ENCODE measurements around the gene SLC15A4. TPM values are rescaled to one million over a fixed set of nuclear protein-coding genes. Genes with fewer than 3 reads are reported as not detected.

The SLC15A4 gene
- total and polyA plus RNA-seq, 2 of the 4 experiments (the other 2 are of a cell fraction) = 15.4 to 21.9 TPM

DNA sequence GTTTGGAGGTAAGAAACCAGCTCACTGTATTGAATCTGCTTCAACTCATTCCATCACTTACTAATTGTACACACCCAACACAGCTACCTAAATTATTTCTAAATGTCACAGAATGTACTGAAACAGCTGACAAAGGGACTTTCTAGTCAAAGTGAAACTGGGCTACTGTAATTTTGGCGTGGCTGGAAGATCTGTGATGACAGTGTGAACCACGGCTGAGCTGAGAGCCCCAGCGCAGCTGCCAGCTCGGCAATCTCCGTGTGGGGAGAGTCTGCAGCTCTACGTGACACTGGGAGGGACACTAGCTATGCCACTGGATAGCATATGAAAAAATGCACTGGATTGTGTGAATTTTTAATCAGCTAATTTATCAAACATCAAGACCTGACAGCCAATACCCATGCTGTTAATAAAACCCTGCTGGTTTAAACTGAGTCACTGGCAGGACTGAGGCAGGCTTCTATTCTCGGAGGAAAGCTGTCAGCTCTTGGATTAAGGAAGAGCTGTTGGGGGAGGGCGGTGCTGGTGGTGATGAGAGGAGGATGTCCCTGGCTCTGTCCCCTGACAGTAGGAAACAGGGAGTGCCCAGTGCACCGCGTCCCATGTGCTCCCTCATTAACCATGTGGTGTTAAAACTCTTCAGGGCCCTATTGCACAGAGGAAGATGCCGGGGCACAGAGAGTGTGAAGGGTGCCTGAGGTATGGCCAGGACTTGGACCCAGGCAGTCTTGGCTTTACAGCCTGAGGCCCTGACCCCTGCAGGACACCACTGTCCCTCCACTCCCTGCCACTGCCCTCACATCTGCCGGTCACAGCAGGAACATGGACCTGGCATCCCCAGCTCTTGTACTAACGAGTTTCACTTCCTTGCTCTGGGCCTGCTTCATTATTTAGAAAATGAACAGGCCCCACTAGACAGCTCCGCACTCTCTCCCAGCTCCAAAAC is 13.3 kb downstream of the SLC15A4 start:
- Histone ChIP-seq H2BK15ac (ENCODE audit: low read depth, low read length) (no peak overlapping the region), H3K79me1 (ENCODE audit: low read depth in 1 of 2, low read length in 2 of 2) (peaks cover 33 to 42% of the 10 kb centered on the region in 2 experiments), H4K8ac (ENCODE audit: low read depth in 2 of 2, low read length in 2 of 2) (no peak overlapping the region), H3K4ac (ENCODE audit: low read depth, low read length) (no peak overlapping the region), H2AK5ac (ENCODE audit: low read depth, low read length) (no peak overlapping the region), H2BK120ac (ENCODE audit: low read depth, low read length) (no peak overlapping the region), H3K9me3 (ENCODE audit: control insufficient read depth, insufficient read depth, low read length) (no peaks in the 10 kb centered on the region), H3K36me3 (ENCODE audit: control insufficient read depth, insufficient read depth, low read length) (peaks cover 29% of the 10 kb centered on the region), H2AFZ (replicated peaks; ENCODE audit: low read length, poor library complexity) (no peak overlapping the region), H3K9ac (ENCODE audit: low read depth, low read length) (no peak overlapping the region), H3K27me3 (ENCODE audit: control insufficient read depth, insufficient read depth, low read length) (no peaks in the 10 kb centered on the region), H2AK9ac (replicated peaks; ENCODE audit: low read depth, low read length, poor library complexity) (no peak overlapping the region), H3K4me2 (ENCODE audit: low read depth, low read length) (no peak overlapping the region), H3K14ac (replicated peaks; ENCODE audit: low read depth, low read length) (no peak overlapping the region), H4K91ac (ENCODE audit: insufficient read depth, low read depth, low read length) (no peak overlapping the region), H3K23ac (ENCODE audit: low read depth, low read length) (no peak overlapping the region), H3K56ac (ENCODE audit: extremely low read depth, insufficient read depth, low read length) (no peak overlapping the region), H2BK20ac (ENCODE audit: low read depth, low read length) (no peak overlapping the region), H3K4me1 (ENCODE audit: control insufficient read depth, insufficient read depth, low read length) (0 out of 2 replicates have a peak, but pooled peaks cover 2% of the 10 kb centered on the region), H4K20me1 (ENCODE audit: insufficient read depth, low read length) (peaks cover 18% of the 10 kb centered on the region), H2BK5ac (ENCODE audit: low read depth, low read length, poor library complexity, severe bottlenecking) (no peak overlapping the region), H3K9me1 (ENCODE audit: insufficient read depth, low read length) (peaks cover 3% of the 10 kb centered on the region; the same call in 1 of the 2 replicates), H4K5ac (ENCODE audit: low read depth, low read length) (no peak overlapping the region), H3K18ac (ENCODE audit: low read depth, low read length) (no peak overlapping the region), H3K4me3 (ENCODE audit: insufficient read depth, low read depth, low read length) (no peak overlapping the region), H3K27ac (ENCODE audit: insufficient read depth, low read length) (no peak overlapping the region)
- in situ Hi-C loops (cut with MboI; ENCODE audit: low sequenced_read_pairs) = no loop called here
- dilution Hi-C loops (cut with HindIII; ENCODE audit: low sequenced_read_pairs, unreplicated experiment) = no loop called here
- DNase-seq (no peak), ATAC-seq (ENCODE audit: low read depth) (peak; percentile 37)
- intact Hi-C loops (cut with micrococcal nuclease) = no loop called here
- TF ChIP-seq CHD1 (IDR thresholded peaks at IDR 0.05; ENCODE audit: low read depth, low read length) = no peak
- no peak for TF ChIP-seq BHLHE40 (IDR thresholded peaks at IDR 0.05; ENCODE audit: low read depth, low read length)
- no peak for TF ChIP-seq RAD21 (IDR thresholded peaks at IDR 0.05; ENCODE audit: low read length)
- no peak for TF ChIP-seq SMC3 (IDR thresholded peaks at IDR 0.05; ENCODE audit: low read depth, low read length)
- no peak for TF ChIP-seq RCOR1 (IDR thresholded peaks at IDR 0.05; ENCODE audit: insufficient replicate concordance, low read length)
- no peak for TF ChIP-seq MXI1 (IDR thresholded peaks at IDR 0.05; ENCODE audit: borderline replicate concordance, low read depth, low read length)
- TF ChIP-seq MAFK (IDR thresholded peaks at IDR 0.05; ENCODE audit: low read depth, low read length) = no peak
- TF ChIP-seq RFX5 (IDR thresholded peaks at IDR 0.05; ENCODE audit: low read depth, low read length) = no peak
- TF ChIP-seq POLR2A (IDR thresholded peaks at IDR 0.05; ENCODE audit: low read depth, low read length) = no peak
- no peak for TF ChIP-seq FOS (IDR thresholded peaks at IDR 0.05; ENCODE audit: low read depth, low read length)
- TF ChIP-seq CTCF (conservative IDR thresholded peaks at IDR 0.05; ENCODE audit: low read depth, low read length) = no peak
- no peak for TF ChIP-seq USF2 (IDR thresholded peaks at IDR 0.05; ENCODE audit: low read depth, low read length)
- POLR2A ChIA-PET (ENCODE audit: unreplicated experiment) = no interaction called here
- CTCF ChIA-PET = no interaction called here
- WGBS, 2 experiments (ENCODE audit: extremely low coverage in 2 of 2, insufficient read length in 1 of 2) = 89% methylated on average over 3 of the region's 14 CpGs; no CpG with 5 or more reads in 1 of the 2 experiments
- BruUV-seq (replicated peaks) = no TSS peak

Measured in IMR-90 (cell line).